ENCODE results near the gene CEBPA.
"Not testable (repeated sequence)": the region's sequence is repeated elsewhere in the genome, so short reads cannot be mapped to it uniquely, and the experiment has no call there.

Gene CEBPA

DNA sequence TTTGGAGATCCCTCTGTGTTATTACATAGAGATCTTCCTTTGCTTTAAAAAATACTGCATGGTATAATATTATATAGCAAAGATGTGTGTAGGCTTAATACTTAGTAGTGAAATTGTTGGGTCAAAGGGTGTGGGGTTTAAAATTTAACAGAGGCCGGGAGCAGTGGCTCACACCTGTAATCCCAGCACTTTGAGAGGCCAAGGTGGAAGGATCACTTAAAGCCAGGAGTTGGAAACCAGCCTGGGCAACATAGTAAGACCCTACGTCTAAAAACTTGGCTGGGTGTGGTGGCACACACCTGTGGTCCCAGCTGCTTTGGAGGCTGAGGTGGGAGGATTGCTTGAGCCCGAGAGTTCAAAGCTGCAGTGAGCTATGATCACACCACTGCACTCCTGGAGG is 22.3 kb upstream of the CEBPA start:
- Histone ChIP-seq H3K4me1 (no peaks in the 10 kb centered on the region), H3K36me3 (no peaks in the 10 kb centered on the region), H3K9me3 (peaks cover 0 to 10% (median 0%) of the 10 kb centered on the region in 3 donors), H3K27ac (no peak overlapping the region), H3K4me3 (no peak overlapping the region), H3K27me3 (peaks cover 0 to 10% of the 10 kb centered on the region in 2 donors)
- TF ChIP-seq CTCF (IDR thresholded peaks at IDR 0.05): no peak
- DNase-seq: no peak
- intact Hi-C loops (cut with DNase I; ENCODE audit: low total_unique reads): no loop called here

GRCh38 chr19:33323093-33323820 is 20.9 kb upstream of the CEBPA start:
- no peaks in the 10 kb centered on the region for H3K36me3 ChIP-seq
- H3K27me3 ChIP-seq: no peaks in the 10 kb centered on the region
- no peak overlapping the region for H3K27ac ChIP-seq
- H3K9me3 ChIP-seq: peaks cover 0 to 10% (median 0%) of the 10 kb centered on the region in 3 donors
- H3K4me3 ChIP-seq: no peak overlapping the region
- DNase-seq: no peak
- no peaks in the 10 kb centered on the region for H3K4me1 ChIP-seq
- intact Hi-C loops (cut with DNase I; ENCODE audit: low total_unique reads): no loop called here
- TF ChIP-seq CTCF (IDR thresholded peaks at IDR 0.05): no peak

DNA sequence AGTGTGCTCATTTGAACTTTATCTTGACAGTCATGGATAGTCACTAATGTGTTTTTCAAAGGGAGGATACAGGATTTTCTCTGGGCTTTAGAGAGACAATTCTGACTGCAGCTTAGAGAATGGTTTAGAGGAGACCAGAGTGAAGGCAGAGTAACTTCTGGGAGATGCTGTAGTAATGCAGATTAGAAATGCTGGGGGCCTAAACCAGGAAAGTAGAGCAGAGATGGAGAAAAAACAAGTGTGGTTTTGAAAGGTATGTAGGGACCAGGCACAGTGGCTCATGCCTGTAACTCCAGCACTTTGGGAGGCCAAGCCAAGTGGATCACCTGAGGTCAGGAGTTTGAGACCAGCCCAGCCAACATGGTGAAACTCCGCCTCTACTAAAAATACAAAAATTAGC is 18.3 kb upstream of the CEBPA start:
- intact Hi-C loops (cut with DNase I; ENCODE audit: low total_unique reads): no loop called here
- H3K9me3 ChIP-seq: peaks cover 0 to under 1% (median 0%) of the 10 kb centered on the region in 3 donors
- H3K4me3 ChIP-seq: no peak overlapping the region
- no peak overlapping the region for H3K27ac ChIP-seq
- TF ChIP-seq CTCF (IDR thresholded peaks at IDR 0.05): no peak
- DNase-seq: no peak
- H3K36me3 ChIP-seq: no peaks in the 10 kb centered on the region
- H3K27me3 ChIP-seq: peaks cover 0 to 14% of the 10 kb centered on the region in 2 donors
- H3K4me1 ChIP-seq: no peaks in the 10 kb centered on the region

DNA sequence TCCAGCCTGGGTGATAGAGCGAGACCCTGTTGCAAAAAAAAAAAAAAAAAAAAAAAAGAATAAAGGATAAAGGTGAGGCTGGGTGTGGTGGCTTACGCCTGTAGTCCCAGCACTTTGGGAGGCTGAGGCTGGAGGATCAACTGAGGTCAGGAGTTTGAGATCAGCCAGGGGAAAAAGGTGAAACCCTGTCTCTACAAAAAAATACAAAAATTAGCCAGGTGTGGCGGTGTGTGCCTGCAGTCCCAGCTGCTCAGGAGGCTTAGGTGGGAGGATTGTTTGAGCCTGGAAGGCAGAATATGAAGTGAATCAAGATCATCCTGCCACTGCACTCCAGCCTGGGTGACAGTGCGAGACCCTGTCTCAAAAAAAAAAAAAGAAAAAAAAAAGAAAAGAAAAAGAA is 15.7 kb upstream of the CEBPA start:
- intact Hi-C loops (cut with DNase I; ENCODE audit: low total_unique reads); H3K4me3 ChIP-seq; H3K4me1 ChIP-seq; H3K36me3 ChIP-seq; H3K9me3 ChIP-seq; H3K27ac ChIP-seq; DNase-seq: not testable (repeated sequence)
- H3K27me3 ChIP-seq: peaks cover 0 to 21% of the 10 kb centered on the region in 2 donors

- no peak for DNase-seq
- H3K27ac ChIP-seq: no peak overlapping the region
- H3K9me3 ChIP-seq: no peaks in the 10 kb centered on the region
- peaks cover 0 to 21% of the 10 kb centered on the region in 2 donors for H3K27me3 ChIP-seq
- no peaks in the 10 kb centered on the region for H3K4me1 ChIP-seq
- intact Hi-C loops (cut with DNase I; ENCODE audit: low total_unique reads): no loop called here
- TF ChIP-seq CTCF (IDR thresholded peaks at IDR 0.05): no peak
- H3K36me3 ChIP-seq: no peaks in the 10 kb centered on the region
- H3K4me3 ChIP-seq: no peak overlapping the region
These were observed 15.2 kb upstream of the CEBPA start for GRCh38 chr19:33317517-33317916.

GRCh38 chr19:33316541-33317264 is 14.4 kb upstream of the CEBPA start:
- Histone ChIP-seq H3K27ac (no peak overlapping the region), H3K27me3 (peaks cover 0 to 29% of the 10 kb centered on the region in 2 donors), H3K9me3 (no peaks in the 10 kb centered on the region), H3K4me1 (no peaks in the 10 kb centered on the region), H3K36me3 (no peaks in the 10 kb centered on the region), H3K4me3 (no peak overlapping the region)
- intact Hi-C loops (cut with DNase I; ENCODE audit: low total_unique reads): no loop called here
- DNase-seq: no peak
- TF ChIP-seq CTCF (IDR thresholded peaks at IDR 0.05): no peak

GRCh38 chr19:33312808-33313207 is 10.5 kb upstream of the CEBPA start:
- H3K4me3 ChIP-seq; H3K4me1 ChIP-seq; H3K9me3 ChIP-seq; H3K36me3 ChIP-seq; intact Hi-C loops (cut with DNase I; ENCODE audit: low total_unique reads); H3K27ac ChIP-seq; DNase-seq: not testable (repeated sequence)
- H3K27me3 ChIP-seq: peaks cover 0 to 53% of the 10 kb centered on the region in 2 donors

Data from tibial artery (tissue), 4 donors.